H1 (cell line): ENCODE results near the gene ADGRD2. TPM values are rescaled to one million over a fixed set of nuclear protein-coding genes. Genes with fewer than 3 reads are reported as not detected.

Source experiments
- BRCA1 ChIP-seq: IDR thresholded peaks from 2 replicates; pipeline ENCODE4 v1.6.1; 2012; ENCODE audit warnings: low read depth, low read length, improper control_type of control experiment
- POLR2A ChIP-seq, 2 experiments: IDR thresholded peaks; 1 replicate in 1 of 2; 2 replicates in 1 of 2; pipeline ENCODE4 v1.6.1; 2011; ENCODE audit warnings: low read depth in 2 of 2, low read length in 2 of 2, mild to moderate bottlenecking in 2 of 2; ENCODE audit errors: control extremely low read depth in 1 of 2
- RFX5 ChIP-seq: IDR thresholded peaks from 2 replicates; pipeline ENCODE4 v1.6.1; 2011; ENCODE audit warnings: low read depth, low read length, improper control_type of control experiment, borderline replicate concordance
- SIX5 ChIP-seq: IDR thresholded peaks from 2 replicates; pipeline ENCODE4 v1.6.1; 2011; ENCODE audit warnings: mild to moderate bottlenecking, low read depth, low read length
- ZNF274 ChIP-seq: IDR thresholded peaks from 2 replicates; pipeline ENCODE4 v1.7.0; 2012; ENCODE audit warnings: low read length, borderline replicate concordance; ENCODE audit errors: extremely low read depth
- polyA plus RNA-seq, 7 experiments: library from polyadenylated mRNA; depleted of rRNA in 3 of 7; stranded (reverse) in 5 of 7; unstranded in 2 of 7; fragments of >200 nt in 5 of 7; fragments of 200-250 nt in 2 of 7; gene quantifications; 1 replicate in 5 of 7; 2 replicates in 1 of 7; 4 replicates in 1 of 7; pipeline versions ENCODE4 v1.2.1 to v1.2.3, GENCODE V29; 2011 to 2013; ENCODE audit warnings: missing spikeins in 2 of 7, mixed read lengths in 2 of 7
- total RNA-seq: library from RNA; stranded (reverse); fragmentation: NEBNext Ultra II Directional; extraction: Animal tissue kit (Norgen Biotek cat#: 25700); gene quantifications from 2 replicates; pipeline ENCODE4 v1.2.1, GENCODE V29; 2021

Gene ADGRD2
- total and polyA plus RNA-seq, 2 of the 8 experiments (the other 6 are each of a cell fraction or from before 2014, with no cell fraction given), result 0.41 to 1.4 TPM

DNA sequence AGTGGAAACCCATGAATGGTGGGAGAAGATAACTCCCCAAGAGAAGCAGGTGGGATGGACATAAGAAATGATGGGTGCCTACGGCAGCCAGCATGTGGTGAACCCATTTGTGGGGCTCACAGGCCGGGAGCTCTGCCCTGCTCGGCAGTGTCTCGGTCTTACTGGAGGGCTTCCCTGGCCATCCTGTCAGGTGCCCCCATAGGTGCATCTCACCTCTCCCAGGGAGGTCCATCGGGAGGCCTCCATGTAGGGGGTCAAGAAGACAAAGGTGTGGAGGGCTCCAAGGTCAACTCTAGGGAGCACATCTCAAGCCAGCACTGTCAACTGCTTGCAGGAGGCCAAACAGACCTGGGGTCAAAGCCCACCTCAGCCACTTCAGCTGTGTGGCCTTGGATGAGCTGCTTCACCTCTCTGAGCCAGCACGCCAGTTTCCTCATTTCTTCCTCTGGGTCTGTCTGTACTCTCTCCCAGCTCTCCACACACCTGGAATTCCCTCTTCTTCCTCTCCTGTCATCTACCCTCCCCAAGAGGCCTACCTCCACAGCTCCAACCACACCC is 10.5 kb upstream of the ADGRD2 start (continued):
- TF ChIP-seq SIX5 (no peak), RFX5 (no peak), ZNF274 (no peak), BRCA1 (no peak), POLR2A (IDR thresholded peaks at IDR 0.05; ENCODE audit: control extremely low read depth in 1 of 2, low read depth in 2 of 2, low read length in 2 of 2) (no peak)
